Smooth muscle cell (in vitro differentiated cells): ENCODE results near the gene STRN3. TPM values are rescaled to one million over a fixed set of nuclear protein-coding genes. Genes with fewer than 3 reads are reported as not detected.

Experiments
- DNase-seq: peaks from one replicate; lab custom pipeline; 2025; ENCODE audit not compliant: unreplicated experiment; lab: John Stamatoyannopoulos, UW
- H2AFZ ChIP-seq: fragments of 200-600 bp; sonication (generic); 2 replicates; pipeline ENCODE4 v1.6.0; 2016; ENCODE audit warnings: antibody characterized with exemption, low read depth, mild to moderate bottlenecking
- H3F3A ChIP-seq: fragments of 200-600 bp; sonication (generic); 2 replicates; pipeline ENCODE4 v1.6.0; 2017; ENCODE audit warnings: antibody characterized with exemption, low read depth
- H3K27ac ChIP-seq: fragments of 200-600 bp; sonication (generic); 2 replicates; pipeline ENCODE4 v1.5.1; 2016; ENCODE audit warnings: low read depth, mild to moderate bottlenecking
- H3K27me3 ChIP-seq: fragments of 200-600 bp; sonication (generic); 2 replicates; pipeline ENCODE4 v1.6.1; 2016; ENCODE audit warnings: low read depth, mild to moderate bottlenecking
- H3K36me3 ChIP-seq: fragments of 200-600 bp; sonication (generic); 2 replicates; pipeline ENCODE4 v1.5.1; 2016; ENCODE audit warnings: low read depth
- H3K4me1 ChIP-seq: fragments of 200-600 bp; sonication (generic); 2 replicates; pipeline ENCODE4 v1.5.1; 2016; ENCODE audit warnings: low read depth
- H3K4me2 ChIP-seq: fragments of 200-600 bp; sonication (generic); 2 replicates; pipeline ENCODE4 v1.6.0; 2016; ENCODE audit warnings: mild to moderate bottlenecking
- H3K4me3 ChIP-seq: fragments of 200-600 bp; sonication (generic); 2 replicates; pipeline ENCODE4 v1.5.1; 2016; ENCODE audit warnings: mild to moderate bottlenecking
- H3K79me2 ChIP-seq: fragments of 200-600 bp; sonication (generic); 2 replicates; pipeline ENCODE4 v1.6.0; 2016; ENCODE audit warnings: low read depth, mild to moderate bottlenecking
- H3K9ac ChIP-seq: fragments of 200-600 bp; sonication (generic); 2 replicates; pipeline ENCODE4 v1.6.0; 2016; ENCODE audit warnings: low read depth
- H3K9me3 ChIP-seq: fragments of 200-600 bp; sonication (generic); replicated peaks from 2 replicates; pipeline ENCODE4 v1.5.1; 2016; ENCODE audit warnings: low read depth
- H4K20me1 ChIP-seq: fragments of 200-600 bp; sonication (generic); 2 replicates; pipeline ENCODE4 v1.6.0; 2016; ENCODE audit warnings: low read depth
- CTCF ChIP-seq: fragments of 200-600 bp; sonication (generic); IDR thresholded peaks from 2 replicates; pipeline ENCODE4 v1.5.1; 2017; ENCODE audit warnings: borderline replicate concordance, mild to moderate bottlenecking, antibody characterized with exemption; ENCODE audit not compliant: insufficient read depth, poor library complexity, severe bottlenecking
- WGBS: methylation state at CpG from one replicate; pipeline ENCODE4 v1.1.7; 2016; ENCODE audit warnings: low lambda C conversion rate; 5-methylcytosine and 5-hydroxymethylcytosine counted together
- polyA plus RNA-seq: library from polyadenylated mRNA; unstranded; fragments of >200 nt; fragmentation: Nextera tagmentation; extraction: Ambion mirVana; gene quantifications from 2 replicates; pipeline ENCODE4 v1.2.1, GENCODE V29; 2016
- total RNA-seq: library from RNA; depleted of rRNA; stranded (reverse); fragments of >200 nt; gene quantifications from 2 replicates; pipeline ENCODE4 v1.2.3, GENCODE V29; 2014

STRN3 gene
- total and polyA plus RNA-seq, 2 experiments from 2014 or later: 6.8 to 43.6 TPM

GRCh38 chr14:30885840-30886740, 140.1 kb downstream of the STRN3 start:
- H3K4me2 ChIP-seq: no peak overlapping the region
- no peak for TF ChIP-seq CTCF
- H2AFZ ChIP-seq: no peak overlapping the region
- no peaks in the 10 kb centered on the region for H3F3A ChIP-seq
- no peaks in the 10 kb centered on the region for H4K20me1 ChIP-seq
- no peak for DNase-seq
- no peaks in the 10 kb centered on the region for H3K9me3 ChIP-seq
- no peaks in the 10 kb centered on the region for H3K36me3 ChIP-seq
- no peak overlapping the region for H3K9ac ChIP-seq
- H3K27ac ChIP-seq: no peak overlapping the region
- 95% methylated on average over 7 of the region's 7 CpGs for WGBS
- no peaks in the 10 kb centered on the region for H3K79me2 ChIP-seq
- no peak overlapping the region for H3K4me3 ChIP-seq
- H3K27me3 ChIP-seq: no peaks in the 10 kb centered on the region
- H3K4me1 ChIP-seq: peaks cover 4% of the 10 kb centered on the region

GRCh38 chr14:30884901-30885300, 141.3 kb downstream of the STRN3 start:
- Histone ChIP-seq H3K79me2 (no peaks in the 10 kb centered on the region), H3K4me3 (no peak overlapping the region), H2AFZ (no peak overlapping the region), H3K9me3 (no peaks in the 10 kb centered on the region), H3K27ac (no peak overlapping the region), H3K36me3 (no peaks in the 10 kb centered on the region), H4K20me1 (no peaks in the 10 kb centered on the region), H3K9ac (no peak overlapping the region), H3K27me3 (no peaks in the 10 kb centered on the region), H3K4me1 (peaks cover 4% of the 10 kb centered on the region), H3F3A (no peaks in the 10 kb centered on the region), H3K4me2 (no peak overlapping the region)
- DNase-seq: no peak
- WGBS: 88% methylated on average over 3 of the region's 3 CpGs
- no peak for TF ChIP-seq CTCF

GRCh38 chr14:30883508-30884294, 142.5 kb downstream of the STRN3 start:
- Histone ChIP-seq H3K4me3 (no peak overlapping the region), H3K9ac (no peak overlapping the region), H3K27ac (no peak overlapping the region), H4K20me1 (no peaks in the 10 kb centered on the region), H3K79me2 (no peaks in the 10 kb centered on the region), H3F3A (no peaks in the 10 kb centered on the region), H3K9me3 (no peaks in the 10 kb centered on the region), H3K4me2 (no peak overlapping the region), H3K36me3 (no peaks in the 10 kb centered on the region), H3K4me1 (no peaks in the 10 kb centered on the region), H3K27me3 (no peaks in the 10 kb centered on the region), H2AFZ (no peak overlapping the region)
- no peak for DNase-seq
- WGBS: 82% methylated on average over 6 of the region's 6 CpGs
- no peak for TF ChIP-seq CTCF
